Liver (tissue), 9 donors: ENCODE results near the gene PLEKHG4. TPM values are rescaled to one million over a fixed set of nuclear protein-coding genes. Genes with fewer than 3 reads are reported as not detected.

Source experiments
- DNase-seq: peaks from one replicate; pipeline ENCODE4 v3.0.0-alpha.2; 2017; ENCODE audit warnings: low spot score
- H3K27ac ChIP-seq, 2 donors: one replicate each; pipeline ENCODE4 v1.7.0; 2013; ENCODE audit warnings: inconsistent platforms in 2 of 2, low read length in 2 of 2, control low read depth in 1 of 2, low read depth in 1 of 2, mild to moderate bottlenecking in 1 of 2
- H3K27me3 ChIP-seq, 4 donors: one replicate each; pipeline versions ENCODE4 v1.6.1 to v1.7.0; 2013; ENCODE audit warnings: low read length in 3 of 4, inconsistent platforms in 1 of 4, mild to moderate bottlenecking in 1 of 4, moderate library complexity in 1 of 4; ENCODE audit not compliant: control insufficient read depth in 4 of 4, insufficient read depth in 4 of 4
- H3K36me3 ChIP-seq, 4 donors: one replicate each; pipeline versions ENCODE4 v1.6.1 to v1.7.0; 2013; ENCODE audit warnings: low read length in 3 of 4, mild to moderate bottlenecking in 3 of 4, low read depth in 1 of 4, moderate library complexity in 1 of 4; ENCODE audit not compliant: control insufficient read depth in 4 of 4, insufficient read depth in 3 of 4
- H3K4me1 ChIP-seq, 4 donors: one replicate each; pipeline versions ENCODE4 v1.6.1 to v1.7.0; 2013; ENCODE audit warnings: low read length in 3 of 4, mild to moderate bottlenecking in 3 of 4, moderate library complexity in 1 of 4; ENCODE audit not compliant: control insufficient read depth in 4 of 4, insufficient read depth in 4 of 4
- H3K4me3 ChIP-seq, 3 donors: one replicate each; pipeline versions ENCODE4 v1.6.1 to v1.7.0; 2013; ENCODE audit warnings: low read length in 3 of 3, control low read depth in 1 of 3, low read depth in 1 of 3, mild to moderate bottlenecking in 1 of 3
- H3K9ac ChIP-seq, 2 donors: one replicate each; pipeline ENCODE4 v1.7.0; 2013; ENCODE audit warnings: low read length in 2 of 2, mild to moderate bottlenecking in 2 of 2, moderate library complexity in 2 of 2, control low read depth in 1 of 2, low read depth in 1 of 2
- H3K9me3 ChIP-seq, 4 donors: one replicate each; pipeline versions ENCODE4 v1.6.1 to v1.7.0; 2013; ENCODE audit warnings: low read length in 3 of 4; ENCODE audit not compliant: control insufficient read depth in 4 of 4
- ATF3 ChIP-seq: IDR thresholded peaks from 2 replicates; pipeline ENCODE4 v1.6.1; 2016; ENCODE audit warnings: antibody characterized with exemption
- CTCF ChIP-seq: fragments of 150-350 bp; IDR thresholded peaks from 2 replicates; pipeline ENCODE4 v1.5.1; 2017; ENCODE audit warnings: improper control_type of control experiment, low read depth, low read length; ENCODE audit not compliant: missing input control
- EGR1 ChIP-seq, 2 donors: IDR thresholded peaks; 2 replicates each; pipeline ENCODE4 v1.6.1; 2016 to 2018; ENCODE audit warnings: antibody characterized with exemption in 2 of 2, low read depth in 2 of 2
- FOXA1 ChIP-seq: IDR thresholded peaks from 2 replicates; pipeline ENCODE4 v1.6.1; 2016; ENCODE audit warnings: antibody characterized with exemption
- FOXA2 ChIP-seq: IDR thresholded peaks from 2 replicates; pipeline ENCODE4 v1.6.1; 2016; ENCODE audit warnings: antibody characterized with exemption
- GABPA ChIP-seq, 2 donors: IDR thresholded peaks in 1 of 2; conservative IDR thresholded peaks in 1 of 2; 2 replicates each; pipeline ENCODE4 v1.6.1; 2016; ENCODE audit warnings: antibody characterized with exemption in 2 of 2, mild to moderate bottlenecking in 1 of 2, moderate library complexity in 1 of 2
- HNF4A ChIP-seq, 2 donors: conservative IDR thresholded peaks; 2 replicates each; pipeline ENCODE4 v1.6.1; 2016; ENCODE audit warnings: antibody characterized with exemption in 2 of 2, mild to moderate bottlenecking in 2 of 2
- HNF4G ChIP-seq: IDR thresholded peaks from 2 replicates; pipeline ENCODE4 v1.6.1; 2016; ENCODE audit warnings: antibody characterized with exemption
- JUND ChIP-seq, 2 donors: IDR thresholded peaks; 2 replicates each; pipeline ENCODE4 v1.6.1; 2016; ENCODE audit warnings: antibody characterized with exemption in 2 of 2
- MAX ChIP-seq: IDR thresholded peaks from 2 replicates; pipeline ENCODE4 v1.6.1; 2016; ENCODE audit warnings: antibody characterized with exemption
- NR2F2 ChIP-seq: IDR thresholded peaks from 2 replicates; pipeline ENCODE4 v1.6.1; 2016; ENCODE audit warnings: antibody characterized with exemption
- RAD21 ChIP-seq, 2 donors: IDR thresholded peaks; 2 replicates each; pipeline ENCODE4 v1.6.1; 2016; ENCODE audit warnings: antibody characterized with exemption in 2 of 2, mild to moderate bottlenecking in 2 of 2
- REST ChIP-seq: IDR thresholded peaks from 2 replicates; pipeline ENCODE4 v1.6.1; 2016; ENCODE audit warnings: antibody characterized with exemption, mild to moderate bottlenecking
- RXRA ChIP-seq, 2 donors: IDR thresholded peaks; 2 replicates each; pipeline ENCODE4 v1.6.1; 2017 to 2018; ENCODE audit warnings: antibody characterized with exemption in 2 of 2, mild to moderate bottlenecking in 1 of 2
- SP1 ChIP-seq: IDR thresholded peaks from 2 replicates; pipeline ENCODE4 v1.6.1; 2018; ENCODE audit warnings: antibody characterized with exemption, mild to moderate bottlenecking
- TAF1 ChIP-seq: conservative IDR thresholded peaks from 2 replicates; pipeline ENCODE4 v1.6.1; 2016; ENCODE audit warnings: antibody characterized with exemption, mild to moderate bottlenecking
- YY1 ChIP-seq: IDR thresholded peaks from 2 replicates; pipeline ENCODE4 v1.6.1; 2016; ENCODE audit warnings: antibody characterized with exemption, mild to moderate bottlenecking
- ZBTB33 ChIP-seq: IDR thresholded peaks from 2 replicates; pipeline ENCODE4 v1.6.1; 2016; ENCODE audit warnings: antibody characterized with exemption
- WGBS: extraction: QIAGEN DNeasy Blood & Tissue Kit; methylation state at CpG from one replicate; pipeline ENCODE4 v1.1.7; 2013; 5-methylcytosine and 5-hydroxymethylcytosine counted together
- polyA plus RNA-seq, 2 donors: library from polyadenylated mRNA; stranded (reverse) in 1 of 2; unstranded in 1 of 2; fragments of 200-250 nt in 1 of 2; fragments of >200 nt in 1 of 2; fragmentation: Nextera tagmentation in 1 of 2; extraction: Ambion mirVana in 1 of 2; gene quantifications; one replicate each; pipeline versions ENCODE4 v1.2.1 to v1.2.3, GENCODE V29; 2013 to 2015
- total RNA-seq, 2 donors: library from RNA; depleted of rRNA; stranded (reverse); fragments of >200 nt; gene quantifications; one replicate each; pipeline ENCODE4 v1.2.3, GENCODE V29; 2014
- donor health status: healthy.
- donor health status: healthy.
- donor health status: healthy.
- donor health status: healthy.
- donor health status: healthy.

Gene PLEKHG4
- total and polyA plus RNA-seq, 4 donors, result 0.21 to 2.6 (median 0.68) TPM

GRCh38 chr16:67260426-67261063 is 18.8 kb upstream of the PLEKHG4 start (continued):
- TF ChIP-seq CTCF (peak; percentile 44), GABPA (IDR thresholded peaks at IDR 0.05 in 1 of 2, conservative IDR thresholded peaks at IDR 0.05 in 1 of 2) (no peak), ATF3 (no peak), RXRA (IDR thresholded peaks at IDR 0.05) (no peak), NR2F2 (no peak), SP1 (no peak), HNF4A (conservative IDR thresholded peaks at IDR 0.05) (no peak), ZBTB33 (no peak)

- DNase-seq, result no peak
- no peak overlapping the region for H3K9ac ChIP-seq
- no peaks in the 10 kb centered on the region for H3K27me3 ChIP-seq
- H3K27ac ChIP-seq, result no peak overlapping the region
- no peaks in the 10 kb centered on the region for H3K36me3 ChIP-seq
- H3K9me3 ChIP-seq, result no peaks in the 10 kb centered on the region
- no peaks in the 10 kb centered on the region for H3K4me1 ChIP-seq
- no peak overlapping the region for H3K4me3 ChIP-seq
- TF ChIP-seq JUND (IDR thresholded peaks at IDR 0.05) (no peak), EGR1 (IDR thresholded peaks at IDR 0.05; ENCODE audit: low read depth in 2 of 2) (no peak), REST (no peak), MAX (no peak), NR2F2 (no peak), CTCF (no peak), RXRA (IDR thresholded peaks at IDR 0.05) (no peak), ATF3 (no peak), YY1 (no peak), FOXA2 (no peak), TAF1 (no peak), FOXA1 (no peak), HNF4A (conservative IDR thresholded peaks at IDR 0.05) (no peak), SP1 (no peak), RAD21 (IDR thresholded peaks at IDR 0.05) (no peak), HNF4G (no peak), GABPA (IDR thresholded peaks at IDR 0.05 in 1 of 2, conservative IDR thresholded peaks at IDR 0.05 in 1 of 2) (no peak), ZBTB33 (no peak)
- WGBS, result 84% methylated on average over 3 of the region's 3 CpGs
These were observed 16.1 kb upstream of the PLEKHG4 start for GRCh38 chr16:67263201-67263600.
